ENCODE results near the gene IGSF9.

The IGSF9 gene

DNA sequence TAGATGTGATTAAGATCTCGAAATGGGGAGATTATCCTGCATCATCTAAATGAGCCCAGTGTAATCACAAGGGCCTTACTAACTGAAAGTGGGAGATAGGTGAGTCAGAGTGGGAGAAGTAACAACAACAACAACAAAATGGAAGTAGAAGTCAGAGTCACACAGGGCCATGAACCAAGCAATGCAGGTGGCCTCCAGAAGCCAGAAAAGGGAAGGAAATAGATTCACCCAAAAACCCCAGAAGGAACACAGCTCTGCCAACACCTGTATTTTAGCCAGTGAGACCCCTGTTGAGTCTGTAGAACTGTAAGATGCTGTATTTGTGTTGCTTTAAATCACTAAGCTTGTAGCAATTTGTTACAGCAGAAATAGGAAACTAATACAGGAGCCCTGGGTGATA is 24.2 kb downstream of the IGSF9 start:
- DNase-seq (ENCODE audit: low read depth): no peak
- no peak overlapping the region for H3K4me3 ChIP-seq (ENCODE audit: low read depth, low read length)
- TF ChIP-seq, protein P1, sequence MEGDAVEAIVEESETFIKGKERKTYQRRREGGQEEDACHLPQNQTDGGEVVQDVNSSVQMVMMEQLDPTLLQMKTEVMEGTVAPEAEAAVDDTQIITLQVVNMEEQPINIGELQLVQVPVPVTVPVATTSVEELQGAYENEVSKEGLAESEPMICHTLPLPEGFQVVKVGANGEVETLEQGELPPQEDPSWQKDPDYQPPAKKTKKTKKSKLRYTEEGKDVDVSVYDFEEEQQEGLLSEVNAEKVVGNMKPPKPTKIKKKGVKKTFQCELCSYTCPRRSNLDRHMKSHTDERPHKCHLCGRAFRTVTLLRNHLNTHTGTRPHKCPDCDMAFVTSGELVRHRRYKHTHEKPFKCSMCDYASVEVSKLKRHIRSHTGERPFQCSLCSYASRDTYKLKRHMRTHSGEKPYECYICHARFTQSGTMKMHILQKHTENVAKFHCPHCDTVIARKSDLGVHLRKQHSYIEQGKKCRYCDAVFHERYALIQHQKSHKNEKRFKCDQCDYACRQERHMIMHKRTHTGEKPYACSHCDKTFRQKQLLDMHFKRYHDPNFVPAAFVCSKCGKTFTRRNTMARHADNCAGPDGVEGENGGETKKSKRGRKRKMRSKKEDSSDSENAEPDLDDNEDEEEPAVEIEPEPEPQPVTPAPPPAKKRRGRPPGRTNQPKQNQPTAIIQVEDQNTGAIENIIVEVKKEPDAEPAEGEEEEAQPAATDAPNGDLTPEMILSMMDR (IDR thresholded peaks at IDR 0.05; ENCODE audit: control insufficient read depth, extremely low read depth, insufficient read depth): no peak

DNA sequence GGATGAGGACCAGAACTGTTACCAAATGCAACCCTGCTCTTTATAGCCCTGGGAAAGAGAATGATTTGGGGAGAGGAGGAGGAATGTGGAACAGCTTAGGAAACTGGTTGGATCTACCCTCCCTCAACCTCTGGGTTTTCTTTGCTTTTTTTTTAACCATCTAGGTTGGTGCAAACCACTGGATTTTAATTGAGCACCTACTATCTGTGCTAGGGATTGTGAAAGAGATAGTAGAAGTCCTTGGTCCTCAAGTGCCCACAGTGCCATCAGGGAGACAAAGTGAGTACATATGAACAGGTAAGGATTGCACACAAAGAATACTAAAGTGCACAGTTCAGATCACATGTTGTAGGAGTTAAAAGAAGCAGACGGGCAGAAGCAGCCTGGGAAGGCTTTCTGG is 24.8 kb downstream of the IGSF9 start:
- H3K4me3 ChIP-seq (ENCODE audit: low read depth, low read length): no peak overlapping the region
- DNase-seq (ENCODE audit: low read depth): no peak
- TF ChIP-seq, protein P1 (IDR thresholded peaks at IDR 0.05; ENCODE audit: control insufficient read depth, extremely low read depth, insufficient read depth): no peak

DNA sequence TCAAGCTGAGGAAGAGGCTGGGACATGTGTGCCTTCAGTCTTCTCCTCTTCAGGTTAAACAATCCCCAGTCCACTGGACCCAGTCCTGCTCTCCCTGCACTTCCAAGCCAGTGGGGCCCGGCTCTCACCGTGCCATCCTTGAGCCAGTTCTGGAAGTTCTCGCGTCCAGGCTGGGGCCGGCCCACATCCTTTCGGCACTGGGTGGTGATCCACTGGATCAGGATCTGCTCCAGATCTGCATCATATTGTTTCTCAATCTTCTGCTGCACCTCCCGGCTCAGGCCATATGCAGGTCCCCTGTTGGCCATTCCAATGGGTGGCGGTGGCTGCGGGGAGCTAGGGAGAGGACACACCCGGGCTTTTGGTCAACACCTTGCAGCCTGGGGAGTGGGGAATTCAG is 25.2 kb downstream of the IGSF9 start:
- no peak for DNase-seq (ENCODE audit: low read depth)
- H3K4me3 ChIP-seq (ENCODE audit: low read depth, low read length): no peak overlapping the region
- TF ChIP-seq, protein P1 (IDR thresholded peaks at IDR 0.05; ENCODE audit: control insufficient read depth, extremely low read depth, insufficient read depth): no peak

DNA sequence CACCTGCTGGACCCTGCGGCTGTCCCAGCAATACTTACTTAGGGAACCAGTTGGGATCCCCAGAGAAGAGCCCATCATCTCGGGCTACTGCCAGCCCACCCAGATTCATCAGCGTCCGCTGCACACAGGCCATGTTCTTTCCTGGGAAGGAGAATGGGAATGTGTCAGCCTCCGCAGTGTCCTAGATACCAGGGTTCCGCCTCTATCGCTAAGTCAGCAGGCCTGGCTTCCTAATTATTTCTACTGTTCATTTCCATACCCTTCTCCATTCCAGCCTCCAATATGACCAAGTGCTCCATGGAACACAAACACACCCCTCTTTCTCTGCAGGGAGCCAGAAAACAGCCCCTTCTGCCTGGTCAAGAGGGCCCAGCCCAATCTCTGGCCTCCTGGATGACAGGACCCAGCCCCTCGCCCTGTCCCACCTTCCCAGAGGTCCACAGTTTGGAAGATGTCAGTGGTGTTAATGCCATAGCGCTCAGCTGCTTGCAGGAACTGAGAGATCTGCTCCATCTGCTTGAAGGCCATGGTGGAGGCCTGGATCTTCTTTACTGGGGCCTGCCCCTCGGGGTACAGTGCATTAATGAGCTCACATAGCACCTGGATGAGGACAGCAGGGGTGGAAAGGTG is 26.1 kb downstream of the IGSF9 start:
- no peak for DNase-seq (ENCODE audit: low read depth)
- no peak overlapping the region for H3K4me3 ChIP-seq (ENCODE audit: low read depth, low read length)
- TF ChIP-seq, protein P1 (IDR thresholded peaks at IDR 0.05; ENCODE audit: control insufficient read depth, extremely low read depth, insufficient read depth): no peak

DNA sequence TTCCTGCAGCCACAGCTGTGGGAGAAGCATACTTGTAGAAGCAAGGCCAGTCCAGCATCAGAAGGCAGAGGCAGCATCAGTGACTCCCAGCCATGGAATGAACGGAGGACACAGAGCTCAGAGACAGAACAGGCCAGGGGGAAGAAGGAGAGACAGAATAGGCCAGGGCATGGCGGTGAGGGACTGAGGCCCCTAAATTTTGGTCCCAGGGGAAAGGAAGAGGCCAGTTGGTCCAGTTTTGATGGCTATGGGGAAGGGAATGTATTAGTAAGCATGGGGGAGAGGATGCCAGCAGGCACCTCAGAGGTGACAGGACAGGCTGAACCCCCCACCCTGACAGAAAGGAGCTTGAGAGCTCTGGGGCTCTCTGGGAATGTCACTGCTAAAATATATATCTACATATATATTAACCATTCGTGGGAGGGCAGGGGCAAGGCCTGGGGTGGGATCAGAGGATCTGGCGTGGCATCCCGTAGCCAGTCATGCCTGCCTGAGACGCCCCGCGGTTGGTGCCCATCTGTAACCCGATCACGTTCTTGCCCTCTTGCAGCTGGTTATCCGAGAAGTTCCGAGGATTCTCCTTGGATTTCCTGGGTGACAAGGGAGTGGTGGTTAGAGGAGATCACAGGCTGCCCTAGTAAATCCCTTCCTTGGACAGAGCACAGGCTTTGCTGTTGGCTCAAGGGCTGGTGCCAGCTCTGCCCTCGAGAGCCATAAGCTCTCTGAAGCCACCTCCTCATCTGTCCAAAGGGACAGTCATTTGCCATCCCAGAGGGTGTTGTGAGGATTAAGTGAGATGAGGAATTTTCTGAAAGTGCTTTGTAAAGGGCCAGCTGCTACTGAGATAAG is 26.8 kb downstream of the IGSF9 start:
- TF ChIP-seq, protein P1 (IDR thresholded peaks at IDR 0.05; ENCODE audit: control insufficient read depth, extremely low read depth, insufficient read depth): no peak
- no peak overlapping the region for H3K4me3 ChIP-seq (ENCODE audit: low read depth, low read length)
- DNase-seq (ENCODE audit: low read depth): no peak

DNA sequence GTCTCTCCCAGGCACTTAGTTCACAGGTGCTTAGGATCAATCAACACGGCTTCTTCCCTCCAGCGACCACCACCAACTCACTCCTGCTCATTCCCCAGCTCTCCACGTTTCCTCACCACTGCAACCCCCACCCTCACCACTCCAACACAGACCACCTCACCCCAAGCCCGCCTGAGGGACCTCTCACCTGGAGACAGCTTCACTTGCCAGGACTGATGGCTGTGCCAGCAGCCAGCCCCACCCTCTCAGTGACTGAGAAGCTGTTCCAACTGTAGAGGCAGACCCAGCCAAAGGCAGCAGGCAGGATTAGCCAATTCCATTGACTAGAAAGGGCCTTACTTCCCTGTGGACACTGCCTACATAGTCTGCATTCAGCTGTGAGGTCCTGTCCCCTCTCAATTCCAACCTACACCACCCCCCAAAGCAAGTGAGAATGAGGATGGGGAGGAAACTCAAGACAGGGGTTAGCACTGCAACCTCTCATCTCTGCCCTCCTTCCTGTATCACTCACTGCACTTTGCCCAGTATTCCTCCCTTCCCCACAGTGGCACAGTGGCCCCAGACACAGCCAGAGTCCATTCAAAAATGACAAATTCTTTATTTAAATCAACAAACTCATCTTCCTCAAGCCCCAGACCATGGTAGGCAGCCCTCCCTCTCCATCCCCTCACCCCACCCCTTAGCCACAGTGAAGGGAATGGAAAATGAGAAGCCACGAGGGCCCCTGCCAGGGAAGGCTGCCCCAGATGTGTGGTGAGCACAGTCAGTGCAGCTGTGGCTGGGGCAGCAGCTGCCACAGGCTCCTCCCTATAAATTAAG is 27.7 kb downstream of the IGSF9 start:
- TF ChIP-seq, protein P1 (IDR thresholded peaks at IDR 0.05; ENCODE audit: control insufficient read depth, extremely low read depth, insufficient read depth): no peak
- DNase-seq (ENCODE audit: low read depth): no peak
- no peak overlapping the region for H3K4me3 ChIP-seq (ENCODE audit: low read depth, low read length)
